Measurements from ENCODE around the gene NFE2L1.
"Not testable (repeated sequence)": the region's sequence is repeated elsewhere in the genome, so short reads cannot be mapped to it uniquely, and the experiment has no call there.

The NFE2L1 gene

DNA sequence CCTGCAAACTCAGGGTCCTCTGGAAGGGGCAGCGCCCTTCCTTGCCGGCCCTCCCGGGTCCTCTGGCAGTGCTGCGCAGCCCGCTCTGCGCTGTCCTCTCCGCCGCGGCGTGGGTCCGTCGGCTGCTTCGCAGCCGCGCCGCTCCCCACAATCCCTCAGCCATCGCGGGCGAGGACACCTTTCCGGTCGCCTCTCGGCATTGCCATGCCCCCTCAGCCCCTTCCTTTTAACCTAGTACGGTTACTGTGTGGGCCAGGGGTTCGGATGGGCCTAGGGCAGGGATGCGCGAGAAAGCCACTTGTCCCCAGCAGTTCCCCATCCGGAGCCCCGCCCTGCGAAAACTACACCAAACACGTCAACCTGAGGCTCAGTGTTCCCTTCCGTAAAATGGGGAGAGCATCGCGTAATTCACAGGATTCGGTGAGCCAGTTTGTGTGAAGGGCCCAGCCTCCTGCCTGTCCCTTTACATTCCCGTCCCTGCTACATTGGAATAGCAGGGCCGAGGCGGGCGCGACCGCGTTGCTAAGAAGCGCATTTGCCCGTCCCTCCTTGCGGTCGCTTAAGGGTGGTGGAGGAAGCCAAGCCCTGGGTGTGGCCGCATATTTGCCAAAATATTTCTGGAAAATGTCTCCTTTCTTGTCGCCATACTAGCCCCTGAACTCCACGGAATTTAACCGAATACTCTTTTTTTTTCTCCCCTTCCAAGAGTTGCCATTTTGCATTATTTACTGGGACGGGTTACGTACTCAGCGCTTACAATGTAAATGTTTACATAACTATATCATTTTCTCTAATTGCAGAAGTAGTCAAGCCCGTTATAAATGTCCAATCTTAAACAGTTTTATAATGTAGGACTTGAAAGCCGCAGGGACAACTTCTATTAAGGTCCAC lies 23.8 kb upstream of the NFE2L1 start:
- no peak for DNase-seq (ENCODE audit: low read depth)

- peak; percentile 93 for DNase-seq (ENCODE audit: low read depth)
Measured at GRCh38 chr17:48025040-48025903, 22.9 kb upstream of the NFE2L1 start.

DNA sequence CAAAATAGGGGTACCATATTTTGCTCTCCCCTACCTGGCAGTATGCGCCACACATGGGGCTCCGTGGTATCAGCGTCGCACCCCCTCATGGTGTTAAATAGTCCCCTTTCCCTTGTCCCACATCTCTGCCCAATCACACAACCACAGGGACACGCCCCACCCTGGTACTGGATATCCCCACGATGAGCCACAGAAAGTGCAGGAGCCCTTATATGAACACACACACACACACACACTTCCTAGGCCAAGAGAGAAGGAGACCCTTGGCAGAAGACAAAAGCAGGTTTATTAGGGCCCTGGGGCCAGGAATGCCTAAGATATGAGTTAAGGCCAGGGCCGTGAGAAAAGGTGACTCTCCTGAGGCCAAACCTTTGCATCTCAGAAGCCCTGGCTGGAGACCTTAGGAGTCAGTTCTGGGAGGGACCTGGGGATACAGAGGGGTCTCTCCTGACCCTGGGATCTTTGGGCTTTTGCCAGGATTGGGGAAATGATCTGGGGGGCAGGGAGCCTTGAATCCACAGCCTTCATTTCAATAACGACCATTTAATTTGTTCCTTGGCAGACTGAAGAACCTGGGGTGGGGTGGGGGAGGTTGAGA lies 22.2 kb upstream of the NFE2L1 start:
- DNase-seq (ENCODE audit: low read depth): no peak

DNA sequence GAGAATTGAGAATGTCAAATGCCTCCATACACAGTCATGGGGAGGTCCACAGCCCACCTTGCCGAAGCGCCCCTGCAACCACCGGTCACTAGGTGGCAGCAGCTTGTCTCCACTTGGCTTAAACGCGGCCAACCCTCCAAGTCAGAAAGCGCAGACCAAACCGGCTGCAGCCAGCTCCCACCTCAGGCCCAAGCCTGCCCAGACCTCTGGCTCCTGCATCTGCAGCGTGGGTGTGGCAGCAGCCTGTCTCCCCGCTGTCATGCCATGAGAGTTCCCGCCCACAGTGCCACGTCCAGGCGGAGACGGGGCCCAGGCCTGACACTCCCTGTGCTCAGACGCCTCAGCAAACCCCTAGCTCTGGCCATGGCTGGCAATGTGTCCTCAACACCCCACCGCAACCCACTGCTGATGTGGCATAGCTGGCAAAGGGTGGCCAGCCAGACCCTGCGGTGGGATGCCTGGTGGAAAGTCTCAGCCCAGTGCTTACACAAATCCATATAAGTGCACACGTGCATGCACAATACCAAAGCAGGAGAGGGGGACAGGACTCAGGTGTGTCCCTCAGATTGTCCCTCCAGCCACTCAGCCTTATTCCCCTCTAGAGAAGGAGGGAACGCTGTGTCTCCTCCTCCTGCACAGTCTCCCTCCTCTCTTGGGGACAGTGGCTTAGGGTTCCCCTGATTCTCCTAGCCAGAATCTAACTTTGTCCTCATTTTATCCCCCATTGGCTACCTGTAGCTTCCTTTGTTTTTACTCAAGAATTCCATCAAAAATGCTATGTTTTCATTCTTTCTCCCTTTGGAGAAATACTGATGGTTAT lies 21.4 kb upstream of the NFE2L1 start:
- DNase-seq (ENCODE audit: low read depth): peak; percentile 82

DNA sequence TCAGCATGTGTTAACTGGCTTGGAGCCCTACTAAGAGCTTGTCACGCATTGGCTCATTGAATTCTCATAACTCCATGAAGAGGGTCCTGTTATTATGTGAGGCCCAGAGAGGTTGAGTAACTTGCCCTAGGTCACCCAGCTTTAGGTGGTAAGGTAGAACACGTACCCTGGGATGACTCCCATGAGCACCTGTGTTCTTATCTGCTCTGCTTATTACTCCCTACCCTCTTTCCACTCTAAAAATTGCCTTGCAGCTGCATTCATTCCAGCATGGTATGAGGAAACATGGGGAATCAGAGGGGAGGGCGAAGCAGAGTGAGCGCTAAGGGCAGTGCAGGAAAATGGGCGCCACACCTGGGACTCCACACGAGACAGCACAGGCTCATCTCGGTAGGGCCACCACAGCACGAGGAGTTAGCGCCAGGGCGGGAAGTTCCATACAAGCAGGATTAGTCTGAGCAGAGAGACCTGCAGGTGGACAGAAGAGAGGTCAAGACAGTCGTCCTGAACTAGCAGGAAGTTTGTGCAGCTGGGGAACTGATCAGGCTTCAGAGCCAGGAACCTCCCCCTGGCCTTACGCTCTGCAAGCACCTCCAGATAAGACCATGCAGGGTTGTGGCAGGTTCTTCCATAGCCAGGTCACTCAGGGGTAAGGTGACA lies 20.7 kb upstream of the NFE2L1 start:
- no peak for DNase-seq (ENCODE audit: low read depth)

DNA sequence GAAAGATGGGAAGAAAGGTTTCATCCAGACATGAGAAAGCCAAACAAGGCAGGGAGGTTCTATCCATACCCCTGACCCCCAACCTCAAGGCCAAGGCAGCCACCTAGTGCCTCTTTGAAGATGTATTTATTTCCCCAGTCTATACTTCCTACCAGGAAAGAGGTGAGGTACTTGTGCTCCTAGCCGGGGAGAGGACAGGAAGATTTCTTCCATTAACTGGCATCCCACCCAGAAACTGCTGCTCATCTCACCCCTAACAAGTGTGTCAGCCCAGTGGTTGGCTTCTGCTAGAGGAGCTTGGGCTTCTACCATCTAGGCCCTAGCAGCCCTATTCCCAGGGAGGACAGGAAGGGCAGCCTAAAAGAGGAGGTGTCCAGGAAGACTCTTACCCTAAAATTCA lies 19.4 kb upstream of the NFE2L1 start:
- DNase-seq (ENCODE audit: low read depth): no peak

DNA sequence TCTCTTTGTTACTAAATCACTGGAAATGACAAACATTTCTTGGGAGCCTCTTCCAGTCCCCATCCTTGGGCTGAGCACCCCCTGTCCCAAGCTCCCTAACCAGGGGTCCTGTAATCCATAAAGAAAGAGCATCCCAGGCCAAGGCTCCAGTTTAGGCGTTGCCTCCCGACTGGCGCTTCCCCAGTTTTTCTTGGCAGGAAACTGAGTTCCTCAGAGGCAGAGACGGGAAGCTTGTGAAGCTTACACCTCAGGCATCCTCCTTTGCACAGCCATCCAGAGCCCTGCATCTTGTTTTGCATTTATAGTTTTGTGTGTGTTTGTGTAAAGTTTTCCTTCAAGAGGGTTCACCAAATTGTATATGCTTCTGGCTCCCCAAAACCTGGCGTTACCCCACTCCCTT lies 17.6 kb upstream of the NFE2L1 start:
- DNase-seq (ENCODE audit: low read depth): no peak

- no peak for DNase-seq (ENCODE audit: low read depth)
Measured at GRCh38 chr17:48031966-48032365, 16.2 kb upstream of the NFE2L1 start.

GRCh38 chr17:48034734-48035133 lies 13.4 kb upstream of the NFE2L1 start:
- DNase-seq (ENCODE audit: low read depth): not testable (repeated sequence)

DNA sequence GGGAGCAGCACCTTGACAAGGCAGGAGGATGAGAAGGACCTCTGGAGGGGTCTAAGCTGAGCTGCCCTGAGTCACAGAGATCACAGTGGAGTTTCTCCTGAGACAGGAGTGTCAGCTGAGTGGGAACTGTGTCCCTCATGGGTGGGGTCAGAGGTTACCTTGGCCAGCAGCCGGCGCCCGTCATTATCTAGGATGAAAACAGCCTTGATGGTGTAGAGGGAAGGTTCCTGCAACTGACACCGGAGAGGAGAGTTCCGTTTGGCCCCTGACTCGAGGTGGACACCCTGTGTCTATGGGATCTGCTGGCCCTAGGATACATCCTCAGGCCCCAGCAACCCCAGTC lies 11.5 kb upstream of the NFE2L1 start:
- DNase-seq (ENCODE audit: low read depth): no peak

- DNase-seq (ENCODE audit: low read depth): peak; percentile 48
Measured at GRCh38 chr17:48037036-48037837, 10.9 kb upstream of the NFE2L1 start, which contains the start of gene COPZ2. TSS of gene COPZ2 (minus strand) at chr17:48037797. CDS start at chr17:48037777, 20 bp downstream.

- DNase-seq (ENCODE audit: low read depth): no peak
Measured at GRCh38 chr17:48037838-48038323, 10.3 kb upstream of the NFE2L1 start.

GRCh38 chr17:48038687-48039086 lies 9.5 kb upstream of the NFE2L1 start:
- DNase-seq (ENCODE audit: low read depth): no peak

GRCh38 chr17:48043176-48043575 lies 5.0 kb upstream of the NFE2L1 start:
- DNase-seq (ENCODE audit: low read depth): no peak

DNA sequence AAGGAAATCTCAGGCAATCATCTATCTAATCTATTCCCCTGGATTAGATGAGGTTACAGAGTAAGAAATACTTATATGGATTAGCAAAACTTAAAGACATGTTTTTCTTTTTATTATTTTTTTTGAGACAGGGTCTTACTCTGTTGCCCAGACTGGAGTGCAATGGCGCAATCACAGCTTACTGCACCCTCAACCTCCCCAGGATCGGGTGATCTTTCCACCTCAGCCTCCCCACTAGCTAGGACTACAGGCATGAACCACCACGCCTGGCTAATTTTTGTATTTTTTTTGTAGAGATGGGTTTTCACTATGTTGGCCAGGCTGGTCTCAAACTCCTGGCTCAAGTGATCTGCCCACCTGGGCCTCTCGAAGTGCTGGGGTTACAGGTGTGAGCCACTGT lies 3.3 kb upstream of the NFE2L1 start:
- DNase-seq (ENCODE audit: low read depth): no peak

DNA sequence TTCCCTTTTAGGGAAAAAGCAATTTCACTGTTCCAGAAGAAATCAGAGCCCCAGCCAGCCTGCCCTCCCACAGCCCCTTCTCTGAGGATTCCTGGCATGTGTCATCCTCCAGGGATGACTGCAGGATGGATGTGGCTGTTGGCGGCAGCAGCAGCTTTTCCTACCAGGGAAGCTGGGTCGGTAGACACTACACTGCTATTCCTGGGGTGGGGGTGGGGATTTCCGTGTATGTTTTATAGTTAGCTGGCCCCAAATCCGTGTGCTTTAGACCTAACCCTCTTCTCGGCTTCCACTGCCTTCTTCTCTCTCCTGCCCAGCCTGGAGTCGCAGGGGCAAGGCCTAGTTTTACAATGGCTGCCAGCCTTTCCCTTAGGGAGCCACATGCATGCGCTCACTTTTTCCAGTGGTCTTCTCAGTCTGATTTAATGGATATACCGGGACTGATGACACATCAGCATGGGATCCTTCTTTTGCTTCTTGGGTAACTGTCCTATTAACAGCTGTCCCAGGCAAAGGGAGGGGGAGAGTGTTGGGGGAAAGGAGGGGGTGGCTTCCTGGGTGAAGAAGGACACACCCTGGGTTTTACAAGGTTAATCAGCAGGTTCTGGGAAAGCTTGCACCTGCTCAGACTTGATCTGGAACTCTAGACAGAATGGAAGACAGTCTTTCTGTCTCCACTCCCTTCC lies 2.7 kb upstream of the NFE2L1 start:
- DNase-seq (ENCODE audit: low read depth): no peak

DNA sequence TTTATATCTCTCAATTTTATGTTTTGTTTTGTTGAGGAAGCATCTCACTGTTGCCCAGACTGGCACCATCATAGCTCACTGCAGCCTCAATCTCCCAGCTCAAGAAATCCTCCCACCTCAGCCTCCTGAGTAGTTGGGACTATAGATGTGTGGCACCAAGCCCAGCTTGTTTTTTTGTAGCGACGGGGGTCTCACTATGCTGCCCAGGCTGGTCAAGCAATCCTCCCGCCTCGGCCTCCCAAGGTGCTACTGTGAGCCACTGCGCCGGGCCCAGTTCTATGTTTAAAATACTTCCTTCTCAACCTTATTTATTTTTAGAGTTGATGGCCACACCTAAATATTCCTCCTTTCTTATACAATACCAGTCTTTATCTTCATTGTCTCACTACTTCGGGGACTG lies 1.9 kb upstream of the NFE2L1 start:
- no peak for DNase-seq (ENCODE audit: low read depth)

GRCh38 chr17:48047113-48047740 lies 932 bp upstream of the NFE2L1 start:
- no peak for DNase-seq (ENCODE audit: low read depth)
